CD4-positive, alpha-beta T cell (primary cell): Measurements from ENCODE around the gene AURKAIP1. TPM values are rescaled to one million over a fixed set of nuclear protein-coding genes. Genes with fewer than 3 reads are reported as not detected.

Experiments used
- ATAC-seq: fragments of 200-7000 bp; cut with Tn5 transposase; one replicate; pipeline ENCODE4 v1.10.0; 2022; ENCODE audit warnings: mild to moderate bottlenecking; ENCODE audit not compliant: poor library complexity
- CTCF ChIA-PET: fragments of 350-600 bp; sonication (Branson Sonifier 250); formaldehyde crosslinking; loops from one replicate; lab custom pipeline; 2021; ENCODE audit warnings: antibody characterized with exemption, inconsistent platforms; lab: Charles Lee
- POLR2A ChIA-PET: fragments of 350-600 bp; sonication (Branson Sonifier 250); formaldehyde crosslinking; loops from one replicate; lab custom pipeline; 2021; ENCODE audit warnings: antibody characterized with exemption, inconsistent platforms; lab: Charles Lee
- DNase-seq, 14 experiments: peaks; one replicate each; pipeline ENCODE4 v3.0.0-alpha.2; 2013 to 2020; ENCODE audit warnings: mixed read lengths in 2 of 14
- H3K27ac ChIP-seq, 2 donors: one replicate each; pipeline versions ENCODE4 v1.5.1 to v1.7.0; 2013; ENCODE audit warnings: low read length in 2 of 2, low read depth in 1 of 2, mild to moderate bottlenecking in 1 of 2
- H3K27me3 ChIP-seq, 2 experiments: 1 replicate in 1 of 2; 2 replicates in 1 of 2; pipeline versions ENCODE4 v1.6.1 to v1.7.0; 2013; ENCODE audit warnings: low read length in 2 of 2, control low read depth in 1 of 2, mild to moderate bottlenecking in 1 of 2, moderate library complexity in 1 of 2; ENCODE audit not compliant: insufficient read depth in 2 of 2, control insufficient read depth in 1 of 2
- H3K36me3 ChIP-seq: one replicate; pipeline ENCODE4 v1.6.1; 2013; ENCODE audit warnings: low read length, control low read depth; ENCODE audit not compliant: insufficient read depth
- H3K4me1 ChIP-seq: one replicate; pipeline ENCODE4 v1.6.1; 2013; ENCODE audit warnings: low read length, control low read depth; ENCODE audit not compliant: insufficient read depth
- H3K4me3 ChIP-seq: one replicate; pipeline ENCODE4 v1.5.1; 2013; ENCODE audit warnings: mild to moderate bottlenecking, low read length, moderate library complexity
- H3K9me3 ChIP-seq, 2 experiments: 1 replicate in 1 of 2; 2 replicates in 1 of 2; pipeline versions ENCODE4 v1.6.1 to v1.7.0; 2013; ENCODE audit warnings: low read length in 2 of 2, mild to moderate bottlenecking in 2 of 2, control low read depth in 1 of 2, moderate library complexity in 1 of 2; ENCODE audit not compliant: control insufficient read depth in 1 of 2, insufficient read depth in 1 of 2
- H3K27ac Mint-ChIP-seq: one replicate; pipeline ENCODE4 v1.8.0; 2020; ENCODE audit warnings: mixed read lengths
- H3K27me3 Mint-ChIP-seq: one replicate; pipeline ENCODE4 v1.8.0; 2021; ENCODE audit warnings: mixed read lengths
- H3K36me3 Mint-ChIP-seq: one replicate; pipeline ENCODE4 v1.8.0; 2021; ENCODE audit warnings: low read depth, mixed read lengths
- H3K4me1 Mint-ChIP-seq: one replicate; pipeline ENCODE4 v1.8.0; 2021; ENCODE audit warnings: low read depth, mixed read lengths
- H3K4me3 Mint-ChIP-seq: one replicate; pipeline ENCODE4 v1.8.0; 2020; ENCODE audit warnings: mild to moderate bottlenecking, mixed read lengths
- H3K9me3 Mint-ChIP-seq: one replicate; pipeline ENCODE4 v1.8.0; 2020; ENCODE audit warnings: mixed read lengths
- CTCF ChIP-seq: fragments of 200-600 bp; IDR thresholded peaks from one replicate; pipeline ENCODE4 v1.8.0; 2022; ENCODE audit warnings: antibody characterized with exemption, mild to moderate bottlenecking
- intact Hi-C, 2 experiments: fragments of 100-400 bp; cut with DNase I in 1 of 2; cut with micrococcal nuclease in 1 of 2; formaldehyde crosslinking; loops; one replicate each; pipeline versions ENCODE4 v1.15.1 to v1.9.0; 2023 to 2025; cut with DNase I, micrococcal nuclease
- total RNA-seq, 174 experiments: library from RNA in 2 of 174; stranded (reverse) in 2 of 174; gene quantifications; one replicate each; pipeline ENCODE4 v1.2.3 and lab custom pipeline; 2021 to 2026

Gene AURKAIP1
- total RNA-seq, 2 experiments from 2014 or later: 59.2 to 64.6 TPM

- Mint-ChIP-seq H3K4me3 (no peak overlapping the region), H3K27ac (no peak overlapping the region), H3K36me3 (peaks cover 7% of the 10 kb centered on the region), H3K4me1 (peaks cover under 1% of the 10 kb centered on the region), H3K9me3 (no peaks in the 10 kb centered on the region), H3K27me3 (no peaks in the 10 kb centered on the region)
- Histone ChIP-seq H3K9me3 (no peaks in the 10 kb centered on the region), H3K36me3 (peaks cover 15% of the 10 kb centered on the region), H3K4me3 (no peak overlapping the region), H3K27me3 (no peaks in the 10 kb centered on the region), H3K4me1 (peaks cover 13% of the 10 kb centered on the region), H3K27ac (no peak overlapping the region)
- intact Hi-C loops: no loop called here
- ATAC-seq (no peak), DNase-seq (no peak)
- no peak for TF ChIP-seq CTCF
- ChIA-PET POLR2A (no interaction called here), CTCF (no interaction called here)
These were observed 33.4 kb downstream of the AURKAIP1 start for GRCh38 chr1:1341549-1342021.

- Mint-ChIP-seq H3K36me3 (peaks cover 7% of the 10 kb centered on the region), H3K9me3 (no peaks in the 10 kb centered on the region), H3K27me3 (no peaks in the 10 kb centered on the region), H3K4me1 (no peaks in the 10 kb centered on the region), H3K4me3 (no peak overlapping the region), H3K27ac (no peak overlapping the region)
- no peak for ATAC-seq
- intact Hi-C loops: no loop called here
- no peak for DNase-seq
- Histone ChIP-seq H3K4me3 (no peak overlapping the region), H3K4me1 (peaks cover 11% of the 10 kb centered on the region), H3K27ac (no peak overlapping the region), H3K9me3 (no peaks in the 10 kb centered on the region), H3K27me3 (no peaks in the 10 kb centered on the region), H3K36me3 (peaks cover 15% of the 10 kb centered on the region)
- no peak for TF ChIP-seq CTCF
- ChIA-PET CTCF (no interaction called here), POLR2A (no interaction called here)
These were observed 34.0 kb downstream of the AURKAIP1 start for GRCh38 chr1:1340791-1341548.

- H3K4me3 ChIP-seq: no peak overlapping the region
- Mint-ChIP-seq H3K4me1 (no peaks in the 10 kb centered on the region), H3K9me3 (no peaks in the 10 kb centered on the region), H3K27me3 (no peaks in the 10 kb centered on the region), H3K36me3 (peaks cover 7% of the 10 kb centered on the region), H3K27ac (no peak overlapping the region), H3K4me3 (no peak overlapping the region)
- ChIA-PET CTCF (no interaction called here), POLR2A (no interaction called here)
- no peak for TF ChIP-seq CTCF
- peaks cover 15% of the 10 kb centered on the region for H3K36me3 ChIP-seq
- H3K4me1 ChIP-seq: peaks cover 3% of the 10 kb centered on the region
- no peak overlapping the region for H3K27ac ChIP-seq
- H3K9me3 ChIP-seq: no peaks in the 10 kb centered on the region
- ATAC-seq: no peak
- no peak for DNase-seq
- intact Hi-C loops: no loop called here
- H3K27me3 ChIP-seq: no peaks in the 10 kb centered on the region
These were observed 34.8 kb downstream of the AURKAIP1 start for GRCh38 chr1:1340185-1340584.
